GM12873 (cell line): ENCODE results near the gene MAOB.

Source experiments
- TF ChIP-seq, protein P1 (sequence below): IDR thresholded peaks from 2 replicates; pipeline ENCODE4 v1.5.1; 2012; ENCODE audit warnings: low read depth, mild to moderate bottlenecking, moderate library complexity, low read length, control low read depth; ENCODE audit not compliant: insufficient read depth; ENCODE audit errors: missing control alignments

Gene MAOB

DNA sequence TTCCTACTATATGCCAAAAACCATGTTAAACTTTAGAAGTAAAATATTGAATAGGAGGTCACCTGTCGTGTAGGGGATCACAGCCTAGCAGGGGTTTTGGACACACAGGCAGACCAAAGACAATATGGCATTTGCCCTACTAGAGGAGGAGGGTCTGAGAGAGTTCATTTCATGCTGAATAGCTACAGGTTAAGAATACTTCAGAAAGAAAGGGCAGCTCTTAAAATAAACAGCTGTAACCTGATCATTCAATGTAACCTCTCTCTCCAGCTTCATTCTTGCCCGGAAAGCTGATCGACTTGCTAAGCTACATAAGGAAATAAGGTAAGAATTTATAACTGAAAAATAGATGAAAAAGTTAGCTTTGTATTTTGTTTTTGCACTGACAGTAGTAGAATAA lies 146.3 kb downstream of the MAOB start:
- TF ChIP-seq, protein P1, sequence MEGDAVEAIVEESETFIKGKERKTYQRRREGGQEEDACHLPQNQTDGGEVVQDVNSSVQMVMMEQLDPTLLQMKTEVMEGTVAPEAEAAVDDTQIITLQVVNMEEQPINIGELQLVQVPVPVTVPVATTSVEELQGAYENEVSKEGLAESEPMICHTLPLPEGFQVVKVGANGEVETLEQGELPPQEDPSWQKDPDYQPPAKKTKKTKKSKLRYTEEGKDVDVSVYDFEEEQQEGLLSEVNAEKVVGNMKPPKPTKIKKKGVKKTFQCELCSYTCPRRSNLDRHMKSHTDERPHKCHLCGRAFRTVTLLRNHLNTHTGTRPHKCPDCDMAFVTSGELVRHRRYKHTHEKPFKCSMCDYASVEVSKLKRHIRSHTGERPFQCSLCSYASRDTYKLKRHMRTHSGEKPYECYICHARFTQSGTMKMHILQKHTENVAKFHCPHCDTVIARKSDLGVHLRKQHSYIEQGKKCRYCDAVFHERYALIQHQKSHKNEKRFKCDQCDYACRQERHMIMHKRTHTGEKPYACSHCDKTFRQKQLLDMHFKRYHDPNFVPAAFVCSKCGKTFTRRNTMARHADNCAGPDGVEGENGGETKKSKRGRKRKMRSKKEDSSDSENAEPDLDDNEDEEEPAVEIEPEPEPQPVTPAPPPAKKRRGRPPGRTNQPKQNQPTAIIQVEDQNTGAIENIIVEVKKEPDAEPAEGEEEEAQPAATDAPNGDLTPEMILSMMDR: no peak

DNA sequence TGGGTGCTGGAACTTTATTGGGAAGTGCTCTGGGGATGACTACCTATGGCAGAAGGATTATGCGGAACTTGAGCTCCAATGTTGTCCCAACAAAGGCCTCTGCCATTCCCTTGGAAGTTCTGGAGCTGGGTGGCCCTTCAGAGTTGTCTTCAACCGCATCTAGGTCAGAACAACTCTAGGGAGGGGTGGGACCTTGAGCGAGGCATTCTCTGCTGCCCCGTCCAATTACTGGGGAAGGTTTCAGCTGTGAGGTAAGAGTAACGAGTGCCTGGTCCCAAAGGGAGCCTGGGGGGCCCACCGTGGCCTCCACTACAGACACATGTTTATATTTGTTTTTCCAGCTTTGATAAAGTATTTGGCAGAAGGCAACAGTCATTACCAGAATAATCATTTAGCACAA lies 146.7 kb downstream of the MAOB start:
- TF ChIP-seq, protein P1: no peak

DNA sequence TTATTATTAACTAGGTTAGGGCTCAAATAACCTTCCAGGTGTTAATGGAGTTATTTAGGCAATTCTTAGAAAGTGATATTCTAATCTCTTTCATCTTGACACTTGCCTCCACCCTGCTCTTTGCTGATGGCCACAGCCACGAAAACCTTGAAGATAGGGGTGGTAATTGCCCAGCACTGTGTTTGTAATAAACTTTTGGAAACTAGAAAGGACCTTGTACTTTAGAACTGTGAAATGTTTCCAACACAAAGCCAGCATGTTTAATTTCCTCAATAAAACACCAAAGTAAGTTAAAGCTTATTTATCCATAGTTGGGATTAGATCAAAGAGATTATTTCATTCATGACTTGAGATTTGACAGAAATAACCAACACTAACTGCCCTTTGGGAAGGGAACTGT lies 147.8 kb downstream of the MAOB start:
- TF ChIP-seq, protein P1: no peak

DNA sequence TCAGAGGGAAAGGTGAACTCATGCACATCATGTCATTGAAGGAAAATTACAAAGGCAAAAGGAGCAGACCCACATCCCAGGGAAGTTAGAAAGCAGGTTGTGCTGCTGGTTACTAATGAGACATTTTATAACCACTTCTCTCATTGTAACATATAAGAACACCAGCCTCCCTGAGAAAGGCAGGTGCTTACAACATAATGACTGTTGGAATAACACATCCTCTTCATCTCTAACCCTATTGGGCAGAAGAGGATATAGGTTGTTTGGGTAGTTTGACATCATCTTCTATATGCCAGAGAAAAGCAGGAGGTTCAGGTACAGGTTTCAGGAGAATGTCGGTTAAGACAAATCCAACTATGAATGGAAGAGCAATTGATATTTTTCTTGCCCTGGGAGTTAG lies 148.6 kb downstream of the MAOB start:
- TF ChIP-seq, protein P1: no peak

DNA sequence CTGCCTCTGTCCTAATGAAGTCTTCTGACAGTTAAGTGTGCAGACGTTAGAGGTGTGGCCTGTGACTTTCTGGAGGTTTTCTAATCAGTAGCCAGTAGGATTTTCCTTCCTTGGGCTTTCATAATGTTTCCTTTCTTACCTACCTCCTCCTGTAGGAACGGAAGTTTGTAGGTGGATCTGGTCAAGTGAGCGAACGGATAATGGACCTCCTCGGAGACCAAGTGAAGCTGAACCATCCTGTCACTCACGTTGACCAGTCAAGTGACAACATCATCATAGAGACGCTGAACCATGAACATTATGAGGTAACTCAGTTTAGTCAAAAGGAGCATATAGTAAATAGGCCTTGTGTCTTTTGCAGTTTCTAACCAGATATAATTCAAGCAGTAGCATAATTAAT lies 151.2 kb downstream of the MAOB start:
- TF ChIP-seq, protein P1: no peak

DNA sequence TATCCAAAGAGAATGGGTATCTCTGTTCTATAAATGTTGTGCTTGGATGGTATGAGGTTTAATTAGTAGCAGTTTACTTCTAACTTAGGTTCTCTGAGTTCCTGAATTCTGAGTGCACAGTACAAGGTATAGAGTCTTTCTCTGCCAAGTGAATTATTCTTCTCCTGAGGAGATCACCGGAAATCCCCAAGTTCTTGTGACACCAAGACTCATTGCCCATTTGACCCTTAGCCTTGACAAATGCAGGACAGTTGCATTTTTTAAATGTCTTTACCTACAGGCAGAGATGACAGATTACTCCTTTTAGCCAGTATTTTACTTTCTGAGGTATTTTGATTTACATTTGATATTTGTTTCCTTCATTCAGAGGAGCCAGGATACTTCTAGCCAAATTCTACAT lies 153.3 kb downstream of the MAOB start:
- TF ChIP-seq, protein P1: no peak

DNA sequence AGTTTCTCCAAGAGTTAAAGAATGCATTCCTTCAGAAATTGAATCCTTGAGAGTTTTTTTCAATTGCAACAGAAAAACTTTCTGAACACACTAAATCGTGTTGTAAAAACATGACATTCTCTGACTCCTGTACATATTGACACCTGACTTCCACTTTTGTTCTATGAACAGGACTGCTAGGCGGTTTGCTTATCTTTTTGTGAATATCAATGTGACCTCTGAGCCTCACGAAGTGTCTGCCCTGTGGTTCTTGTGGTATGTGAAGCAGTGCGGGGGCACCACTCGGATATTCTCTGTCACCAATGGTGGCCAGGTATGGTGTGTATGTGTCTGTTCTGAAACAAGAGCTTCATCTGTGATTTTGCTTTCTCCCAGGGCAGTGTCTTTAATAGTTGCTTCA lies 154.2 kb downstream of the MAOB start:
- TF ChIP-seq, protein P1: no peak
